ENCODE data around the gene PSME3IP1. TPM values are rescaled to one million over a fixed set of nuclear protein-coding genes. Genes with fewer than 3 reads are reported as not detected.

Gene PSME3IP1
- total RNA-seq, 1 experiment from 2014 or later = 103 TPM

- Histone ChIP-seq H3K79me1 (ENCODE audit: insufficient read depth, low read depth, low read length, poor library complexity, severe bottlenecking) (no peaks in the 10 kb centered on the region), H3K14ac (ENCODE audit: insufficient read depth, low read length) (no peak overlapping the region), H3K4me1 (ENCODE audit: insufficient read depth, low read length) (peaks cover 11% of the 10 kb centered on the region; the same call in 1 of the 2 replicates), H2BK20ac (ENCODE audit: low read depth, low read length, poor library complexity, severe bottlenecking) (no peak overlapping the region), H4K91ac (ENCODE audit: insufficient read length, low read depth, low read length) (no peak overlapping the region), H3K9me3 (ENCODE audit: control insufficient read depth, low read depth, low read length) (no peaks in the 10 kb centered on the region), H3K18ac (ENCODE audit: insufficient read length, low read depth, low read length) (no peak overlapping the region), H3K27ac (ENCODE audit: insufficient read length, low read depth, low read length) (no peak overlapping the region), H4K8ac (replicated peaks; ENCODE audit: insufficient read length, low read depth, low read length) (no peak overlapping the region), H4K5ac (ENCODE audit: insufficient read length, low read depth, low read length) (no peak overlapping the region), H4K20me1 (ENCODE audit: control insufficient read depth, insufficient read depth, insufficient read length) (no peaks in the 10 kb centered on the region), H3K9ac (ENCODE audit: extremely low read depth, insufficient read length, low read length) (no peak overlapping the region), H3T11ph (ENCODE audit: low read length) (no peak overlapping the region), H2BK15ac (ENCODE audit: low read depth, low read length) (no peak overlapping the region), H2BK120ac (ENCODE audit: low read depth, low read length, poor library complexity, severe bottlenecking) (no peak overlapping the region), H2BK12ac (ENCODE audit: insufficient read length, low read depth, low read length) (no peak overlapping the region), H3K27me3 (ENCODE audit: insufficient read depth, low read length) (no peaks in the 10 kb centered on the region), H2AFZ (ENCODE audit: low read length) (no peak overlapping the region), H3K23me2 (ENCODE audit: insufficient read length, low read depth, low read length, poor library complexity, severe bottlenecking) (no peaks in the 10 kb centered on the region), H3K4ac (ENCODE audit: low read depth, low read length) (no peak overlapping the region), H2AK5ac (ENCODE audit: insufficient read length, low read length) (no peak overlapping the region), H3K79me2 (ENCODE audit: insufficient read depth, low read length) (no peaks in the 10 kb centered on the region), H3K4me2 (ENCODE audit: insufficient read depth, insufficient read length, low read length) (no peak overlapping the region), H3K23ac (ENCODE audit: insufficient read length, low read depth, low read length) (no peak overlapping the region), H2BK5ac (ENCODE audit: insufficient read length, low read length) (no peak overlapping the region), H3K56ac (ENCODE audit: insufficient read length, low read depth, low read length) (no peak overlapping the region)
- Mint-ChIP-seq H3K36me3 (ENCODE audit: insufficient read depth in 1 of 3, low read depth in 3 of 3) (no peaks in the 10 kb centered on the region; a peak in 2 of 7 replicates), H3K4me3 (no peak overlapping the region), H3K9me3 (no peaks in the 10 kb centered on the region), H3K27ac (peak overlapping the region in 1 of 3 experiments; percentile 44; a peak in 1 of 7 replicates), H3K4me1 (peaks cover 37 to 44% of the 10 kb centered on the region in 2 experiments), H3K27me3 (ENCODE audit: low read depth) (no peaks in the 10 kb centered on the region; the same call in none of the 2 replicates)
- no peak for DNase-seq
- WGBS (ENCODE audit: extremely low coverage, insufficient read length, low lambda C conversion rate) = no CpG with 5 or more reads among the region's 2 CpGs
- no peak for TF ChIP-seq CTCF (conservative IDR thresholded peaks at IDR 0.05)
Observed at GRCh38 chr16:57144027-57144426, 41.8 kb downstream of the PSME3IP1 start.

Data from H9 (cell line).